ENCODE measurements around the gene NXF2.
"Not testable (repeated sequence)": the region's sequence is repeated elsewhere in the genome, so short reads cannot be mapped to it uniquely, and the experiment has no call there.

The NXF2 gene, protein sequence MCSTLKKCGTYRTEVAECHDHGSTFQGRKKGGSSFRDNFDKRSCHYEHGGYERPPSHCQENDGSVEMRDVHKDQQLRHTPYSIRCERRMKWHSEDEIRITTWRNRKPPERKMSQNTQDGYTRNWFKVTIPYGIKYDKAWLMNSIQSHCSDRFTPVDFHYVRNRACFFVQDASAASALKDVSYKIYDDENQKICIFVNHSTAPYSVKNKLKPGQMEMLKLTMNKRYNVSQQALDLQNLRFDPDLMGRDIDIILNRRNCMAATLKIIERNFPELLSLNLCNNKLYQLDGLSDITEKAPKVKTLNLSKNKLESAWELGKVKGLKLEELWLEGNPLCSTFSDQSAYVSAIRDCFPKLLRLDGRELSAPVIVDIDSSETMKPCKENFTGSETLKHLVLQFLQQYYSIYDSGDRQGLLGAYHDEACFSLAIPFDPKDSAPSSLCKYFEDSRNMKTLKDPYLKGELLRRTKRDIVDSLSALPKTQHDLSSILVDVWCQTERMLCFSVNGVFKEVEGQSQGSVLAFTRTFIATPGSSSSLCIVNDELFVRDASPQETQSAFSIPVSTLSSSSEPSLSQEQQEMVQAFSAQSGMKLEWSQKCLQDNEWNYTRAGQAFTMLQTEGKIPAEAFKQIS

DNA sequence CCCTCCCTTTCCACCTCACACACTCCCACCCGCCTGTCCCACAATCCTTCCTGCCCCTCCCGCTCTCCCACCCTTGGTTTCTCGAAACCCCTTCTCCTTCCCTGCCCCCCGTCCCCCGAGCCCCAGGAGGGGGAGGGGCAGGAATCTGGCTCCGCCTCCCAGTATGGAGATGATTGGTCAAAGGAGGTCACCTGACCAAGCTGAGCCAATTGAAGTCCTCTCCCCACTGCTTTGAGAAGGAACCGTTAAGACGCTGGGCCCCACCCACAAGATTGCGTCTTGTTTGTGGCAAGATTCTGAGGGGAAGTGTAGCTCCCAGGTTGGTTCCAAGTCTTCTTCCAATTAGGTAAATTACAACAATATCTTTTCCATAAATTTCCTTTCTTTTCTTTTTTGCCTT lies at the start of gene NXF2:
TSS of gene NXF2 (plus strand) at position 275 of the 400 bp plus-strand sequence. CDS start 59,912 bp downstream, outside the sequence.
- not testable (repeated sequence) for DNase-seq

DNA sequence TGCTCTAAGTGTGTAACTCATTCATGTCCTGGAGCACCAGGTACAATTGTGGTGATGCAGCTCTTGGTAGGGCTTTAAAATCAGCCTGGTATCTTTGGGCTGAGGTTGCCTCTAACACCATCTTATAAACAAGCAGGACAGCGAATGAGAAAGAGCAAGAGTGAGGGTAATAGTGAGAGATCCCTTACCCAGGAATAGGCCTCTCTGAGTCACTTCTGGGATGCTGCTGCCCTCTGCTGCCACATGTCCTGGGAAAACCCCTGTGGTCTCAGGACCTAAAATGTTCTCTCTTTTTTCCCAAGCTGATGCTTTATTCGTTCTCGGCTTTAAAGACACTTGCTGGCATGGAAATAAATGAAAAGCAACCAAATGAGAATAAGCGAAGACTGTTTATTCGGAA lies 39.0 kb upstream of the NXF2 start:
- not testable (repeated sequence) for DNase-seq

DNA sequence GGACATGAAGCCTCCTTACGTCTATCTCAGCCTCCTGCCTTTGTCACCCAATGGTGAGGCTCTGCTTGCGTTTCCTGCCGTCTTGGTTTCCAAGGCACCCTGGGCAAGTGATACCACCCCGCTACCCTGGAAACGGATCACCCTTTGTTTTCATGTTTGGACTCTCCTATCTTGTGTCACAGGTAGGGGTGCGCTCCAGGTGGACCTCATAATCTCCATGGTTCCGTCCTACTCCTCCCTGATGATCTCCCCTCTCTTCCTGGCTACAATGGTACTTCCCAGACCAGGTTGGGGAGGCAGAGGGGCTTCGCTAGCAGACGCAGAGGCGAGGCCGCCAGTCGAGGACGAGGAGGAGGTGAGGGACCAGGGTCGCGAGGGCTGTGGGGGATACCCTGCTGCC lies 32.0 kb upstream of the NXF2 start, which contains the start of gene TCP11X1:
TSS of gene TCP11X1 (plus strand) at position 316 of the 400 bp plus-strand sequence.
- not testable (repeated sequence) for DNase-seq

DNA sequence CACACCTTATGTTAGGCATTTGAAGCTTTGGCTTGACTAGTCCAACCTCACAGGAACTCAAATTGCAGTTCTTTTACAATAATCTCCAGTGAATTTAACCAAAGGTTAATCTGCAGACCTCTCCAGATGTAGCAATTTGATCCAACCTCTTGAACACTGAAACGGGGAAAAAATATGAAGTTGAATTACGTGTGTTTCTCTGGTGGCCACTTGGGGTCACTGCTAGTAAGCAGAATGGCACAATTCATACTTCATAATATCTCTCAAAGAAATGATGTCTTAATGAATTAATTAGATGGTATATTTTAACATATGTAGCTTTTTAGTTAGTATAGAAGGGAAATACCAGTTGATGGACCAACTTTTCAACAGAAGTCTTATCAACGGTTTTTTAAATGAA lies 30.5 kb upstream of the NXF2 start:
- not testable (repeated sequence) for DNase-seq

DNA sequence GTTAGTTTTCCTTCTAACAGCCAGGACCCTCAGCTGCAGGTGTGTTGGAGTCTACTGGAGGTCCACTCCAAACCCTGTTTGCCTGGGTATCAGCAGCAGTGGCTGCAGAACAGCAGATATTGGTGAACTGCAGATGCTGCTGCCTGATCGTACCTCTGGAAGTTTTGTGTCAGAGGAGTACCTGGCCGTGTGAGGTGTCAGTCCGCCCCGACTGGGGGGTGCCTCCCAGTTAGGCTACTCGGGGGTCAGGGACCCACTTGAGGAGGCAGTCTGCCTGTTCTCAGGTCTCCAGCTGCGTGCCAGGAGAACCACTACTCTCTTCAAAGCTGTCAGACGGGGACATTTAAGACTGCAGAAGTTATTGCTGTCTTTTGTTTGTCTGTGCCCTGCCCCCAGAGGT lies 11.3 kb upstream of the NXF2 start:
- DNase-seq: not testable (repeated sequence)

DNA sequence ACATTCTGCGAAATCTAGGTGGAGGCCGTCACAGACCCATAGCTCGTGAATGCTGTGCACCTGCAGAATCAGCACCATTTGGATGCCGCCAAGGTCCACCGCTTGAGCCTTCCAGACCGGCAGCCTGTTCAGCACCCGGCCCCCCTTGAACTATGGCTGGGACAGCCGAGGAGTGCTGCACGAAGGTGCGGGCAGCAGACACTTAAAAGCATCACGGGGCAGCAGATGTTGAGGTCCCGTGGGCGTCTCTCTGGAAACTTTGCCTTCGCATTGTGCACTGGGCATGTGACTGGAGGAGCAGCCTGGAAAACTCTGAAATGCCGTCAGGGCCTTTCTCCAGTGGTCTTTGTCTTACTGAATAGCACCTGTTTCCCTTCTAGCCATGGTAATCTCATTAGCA lies 6.7 kb upstream of the NXF2 start:
- not testable (repeated sequence) for DNase-seq

- DNase-seq: not testable (repeated sequence)
Measured at GRCh38 chrX:102272231-102272630, 25.3 kb downstream of the NXF2 start.

- DNase-seq: no peak
Measured at GRCh38 chrX:102338162-102338561, 91.2 kb downstream of the NXF2 start.

DNA sequence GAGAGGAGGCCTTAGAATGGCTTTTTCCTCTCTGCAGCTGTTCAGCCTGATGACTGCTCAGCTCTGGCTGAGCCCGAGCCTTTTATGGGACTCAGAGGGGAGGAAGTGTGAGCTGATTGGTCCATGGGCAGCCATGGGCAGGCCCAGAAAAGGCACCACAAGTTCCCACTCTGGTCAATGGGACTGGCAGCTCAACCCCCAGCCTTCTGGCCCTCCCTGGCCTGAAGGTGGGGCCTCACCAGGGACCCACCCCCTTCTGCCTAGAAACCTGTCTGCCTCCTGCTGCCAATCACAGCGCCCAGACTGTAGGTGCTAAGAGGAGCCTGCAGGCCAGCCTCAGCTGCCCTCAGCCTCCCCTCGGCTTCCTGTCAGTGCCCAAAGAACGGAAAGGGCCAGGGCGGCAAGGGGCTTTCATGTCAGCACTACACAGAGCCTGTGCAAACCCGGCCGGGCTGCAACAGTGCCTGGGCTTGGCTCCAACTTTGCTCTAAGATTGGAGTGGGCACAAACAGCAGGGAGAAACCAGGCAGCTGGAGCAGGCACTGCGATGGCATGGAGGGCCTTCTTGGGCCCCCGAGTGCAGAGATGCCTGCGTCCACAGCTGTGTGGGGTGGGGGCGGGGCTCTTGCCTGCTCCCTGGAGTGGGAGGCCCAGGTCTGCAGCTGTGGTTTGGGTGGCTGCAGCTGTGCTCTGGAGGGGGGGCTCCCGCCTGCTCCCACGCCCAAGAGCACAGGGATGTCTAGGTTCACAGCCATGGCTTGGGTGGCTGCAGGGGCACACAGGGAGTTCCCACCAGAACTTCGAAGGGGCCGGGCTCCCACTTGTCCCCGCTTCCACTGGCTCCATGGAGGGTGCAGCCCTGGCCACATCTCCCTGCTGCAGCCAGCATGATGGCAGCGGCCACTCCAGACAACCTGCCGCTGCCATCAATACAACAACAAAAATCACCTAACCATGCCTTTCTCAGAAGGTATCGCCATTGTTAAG lies 92.6 kb downstream of the NXF2 start:
- DNase-seq: no peak

- DNase-seq: no peak
Measured at GRCh38 chrX:102341867-102342266, 94.9 kb downstream of the NXF2 start.

DNA sequence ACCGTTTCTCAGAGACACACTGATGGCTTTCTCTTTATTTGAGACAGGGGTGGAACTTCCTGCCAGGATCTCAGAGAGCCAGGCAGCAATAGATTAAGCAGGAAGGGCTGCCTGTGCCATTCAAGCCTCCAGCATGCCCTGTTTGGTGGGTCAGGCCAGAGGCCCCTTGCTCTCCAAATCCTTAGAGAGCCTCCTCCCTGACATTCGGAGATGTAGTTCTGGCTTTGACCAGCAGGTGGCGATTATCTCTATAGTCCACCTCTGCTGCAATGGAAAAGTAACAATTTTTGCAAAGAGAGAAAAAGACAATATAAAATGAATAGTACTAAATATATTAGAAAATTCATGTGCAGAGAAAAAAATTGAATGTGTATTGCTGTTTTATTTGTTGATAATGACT lies 98.9 kb downstream of the NXF2 start:
- DNase-seq: no peak

All from NCI-H1436 (cell line).